SKM-1 (cell line): ENCODE results near the gene ACSF3.
"Not testable (repeated sequence)": the region's sequence is repeated elsewhere in the genome, so short reads cannot be mapped to it uniquely, and the experiment has no call there.

Source experiments
- DNase-seq: peaks from one replicate; lab custom pipeline; 2025; ENCODE audit not compliant: unreplicated experiment; lab: John Stamatoyannopoulos, UW

Gene ACSF3

GRCh38 chr16:89187032-89187769 is 93.5 kb downstream of the ACSF3 start:
- no peak for DNase-seq

DNA sequence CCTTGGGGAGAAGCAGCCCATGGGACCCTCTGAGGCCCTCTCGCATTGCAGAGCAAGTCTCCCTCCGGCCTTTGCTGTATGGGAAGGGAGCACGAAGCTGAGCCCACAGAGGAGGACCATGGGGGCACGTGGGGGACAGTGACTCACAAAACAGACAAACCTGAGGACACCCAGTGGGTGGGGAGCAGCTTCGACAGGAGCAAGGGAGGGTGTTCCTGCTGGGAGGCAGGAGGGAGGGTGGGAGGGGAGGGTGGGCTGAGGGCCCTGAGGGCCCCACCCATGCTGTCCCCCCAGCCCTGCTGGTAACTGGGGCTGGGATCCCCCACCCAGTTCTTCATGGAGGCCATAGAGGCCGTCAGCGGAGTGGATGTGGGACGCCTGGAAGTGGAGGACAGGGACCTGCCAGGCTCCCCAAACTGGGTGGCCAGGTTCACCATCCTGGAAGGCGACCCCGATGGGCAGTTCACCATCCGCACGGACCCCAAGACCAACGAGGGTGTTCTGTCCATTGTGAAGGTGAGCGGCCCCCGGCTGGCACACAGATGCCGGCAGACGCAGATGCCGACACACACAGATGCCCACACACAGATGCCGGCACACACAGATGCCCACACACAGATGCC is 94.2 kb downstream of the ACSF3 start:
- no peak for DNase-seq

GRCh38 chr16:89188471-89189357 is 95.1 kb downstream of the ACSF3 start:
- DNase-seq: not testable (repeated sequence)

GRCh38 chr16:89189358-89190025 is 95.8 kb downstream of the ACSF3 start:
- DNase-seq: no peak

DNA sequence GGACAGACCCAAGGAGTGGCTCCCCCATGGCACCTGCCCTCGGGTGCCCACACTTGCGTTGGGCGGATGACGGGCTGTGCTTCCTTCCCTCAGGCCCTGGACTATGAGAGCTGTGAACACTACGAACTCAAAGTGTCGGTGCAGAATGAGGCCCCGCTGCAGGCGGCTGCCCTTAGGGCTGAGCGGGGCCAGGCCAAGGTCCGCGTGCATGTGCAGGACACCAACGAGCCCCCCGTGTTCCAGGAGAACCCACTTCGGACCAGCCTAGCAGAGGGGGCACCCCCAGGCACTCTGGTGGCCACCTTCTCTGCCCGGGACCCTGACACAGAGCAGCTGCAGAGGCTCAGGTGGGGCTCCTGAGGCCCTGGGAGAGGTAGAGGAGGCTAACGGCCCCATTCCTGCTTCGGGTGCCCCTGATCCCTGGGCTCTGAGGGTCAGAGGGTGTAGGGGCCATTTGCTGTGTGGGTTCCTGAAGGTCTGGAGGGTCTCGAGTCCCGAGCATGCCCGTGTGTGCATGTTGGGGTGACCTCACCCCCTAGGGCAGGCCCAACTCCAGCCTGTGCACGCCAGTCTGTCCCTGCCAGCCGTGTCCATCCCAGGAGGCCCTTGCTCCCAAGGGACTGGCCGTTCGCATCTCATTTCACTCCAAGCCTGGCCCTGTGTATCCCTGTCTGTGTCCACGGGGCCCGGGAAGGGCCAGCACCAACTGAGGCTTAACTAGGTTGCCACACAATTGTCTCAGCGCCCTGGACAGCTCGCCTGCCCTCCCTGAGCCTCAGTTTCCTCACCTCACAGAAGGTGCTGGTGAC is 96.7 kb downstream of the ACSF3 start:
- no peak for DNase-seq

GRCh38 chr16:89191033-89191900 is 97.6 kb downstream of the ACSF3 start:
- DNase-seq: no peak

DNA sequence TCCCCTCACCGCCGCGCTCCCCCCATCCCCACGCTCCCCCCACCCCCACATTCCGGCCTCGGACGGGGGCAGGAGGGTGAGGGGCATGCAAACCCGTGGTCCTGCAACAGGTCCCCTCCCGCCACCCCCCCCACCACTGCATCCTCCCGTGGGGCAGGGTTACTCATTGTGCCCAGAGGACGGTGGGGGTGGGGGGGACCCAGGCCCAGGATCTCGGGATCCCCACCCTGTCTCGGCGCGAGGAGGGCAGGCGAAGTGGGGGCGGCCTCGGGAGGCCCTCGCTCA is 98.2 kb downstream of the ACSF3 start:
- DNase-seq: no peak

GRCh38 chr16:89192186-89192955 is 98.7 kb downstream of the ACSF3 start:
- DNase-seq: peak; percentile 36

DNA sequence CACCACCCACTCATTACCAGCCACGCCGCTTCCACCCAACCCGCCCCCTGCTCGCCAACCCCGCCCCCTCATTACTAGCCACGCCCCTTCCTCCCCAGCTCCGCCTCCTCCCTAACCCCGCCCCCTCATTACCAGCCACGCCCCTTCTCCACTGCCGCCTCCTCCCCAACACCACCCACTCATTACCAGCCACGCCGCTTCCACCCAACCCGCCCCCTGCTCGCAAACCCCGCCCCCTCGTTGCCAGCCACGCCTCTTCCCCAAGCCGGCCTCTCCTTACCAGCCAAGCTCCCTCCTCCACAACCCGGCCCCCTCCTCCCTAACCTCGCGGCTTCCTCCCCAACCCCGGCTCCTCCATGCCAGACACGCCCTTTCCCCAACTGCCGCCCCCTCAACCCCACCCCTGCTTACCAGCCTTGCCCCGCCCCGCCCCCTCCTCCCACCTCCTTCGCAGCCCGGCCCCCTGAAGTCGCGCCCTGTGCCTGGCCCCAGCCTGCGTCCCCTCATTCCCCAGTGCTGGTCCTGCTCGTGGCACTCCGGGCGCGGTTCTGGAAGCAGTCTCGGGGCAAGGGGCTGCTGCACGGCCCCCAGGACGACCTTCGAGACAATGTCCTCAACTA is 99.4 kb downstream of the ACSF3 start:
- peak; percentile 64 for DNase-seq

- DNase-seq: no peak
Observed at GRCh38 chr16:89193576-89194293, 100.1 kb downstream of the ACSF3 start.

DNA sequence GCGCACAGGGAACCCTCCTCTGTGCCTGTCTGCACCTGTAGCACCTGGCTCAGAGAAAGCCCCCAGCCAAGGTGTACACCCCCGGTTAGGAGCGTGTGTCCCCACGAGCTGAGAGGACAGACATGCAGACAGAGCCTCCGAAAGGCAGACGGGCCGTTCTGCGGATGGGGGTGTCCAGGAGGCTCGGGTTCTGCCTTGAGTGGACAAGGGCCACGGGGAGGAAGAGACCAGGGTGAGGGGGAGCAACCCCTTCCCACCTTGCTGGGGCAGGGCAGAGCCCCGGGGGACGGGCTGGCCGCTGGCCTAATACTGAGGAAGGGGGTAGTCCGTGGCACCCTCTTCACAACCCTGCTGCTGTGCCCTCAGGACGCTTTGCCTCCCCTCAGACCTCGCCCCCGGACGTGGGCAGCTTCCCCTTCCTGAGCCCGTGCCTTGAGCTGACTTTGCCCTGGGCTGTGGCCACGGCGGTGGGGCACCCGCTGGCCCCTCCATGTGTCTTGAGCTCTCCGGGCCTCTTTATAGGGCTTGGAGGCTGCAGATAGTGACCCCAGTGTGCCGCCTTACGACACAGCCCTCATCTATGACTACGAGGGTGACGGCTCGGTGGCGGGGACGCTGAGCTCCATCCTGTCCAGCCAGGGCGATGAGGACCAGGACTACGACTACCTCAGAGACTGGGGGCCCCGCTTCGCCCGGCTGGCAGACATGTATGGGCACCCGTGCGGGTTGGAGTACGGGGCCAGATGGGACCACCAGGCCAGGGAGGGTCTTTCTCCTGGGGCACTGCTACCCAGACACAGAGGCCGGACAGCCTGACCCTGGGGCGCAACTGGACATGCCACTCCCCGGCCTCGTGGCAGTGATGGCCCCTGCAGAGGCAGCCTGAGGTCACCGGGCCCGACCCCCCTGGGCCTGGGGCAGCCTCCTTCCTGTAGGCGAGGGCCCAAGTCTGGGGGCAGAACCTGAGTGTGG is 101.0 kb downstream of the ACSF3 start:
- DNase-seq: no peak

DNA sequence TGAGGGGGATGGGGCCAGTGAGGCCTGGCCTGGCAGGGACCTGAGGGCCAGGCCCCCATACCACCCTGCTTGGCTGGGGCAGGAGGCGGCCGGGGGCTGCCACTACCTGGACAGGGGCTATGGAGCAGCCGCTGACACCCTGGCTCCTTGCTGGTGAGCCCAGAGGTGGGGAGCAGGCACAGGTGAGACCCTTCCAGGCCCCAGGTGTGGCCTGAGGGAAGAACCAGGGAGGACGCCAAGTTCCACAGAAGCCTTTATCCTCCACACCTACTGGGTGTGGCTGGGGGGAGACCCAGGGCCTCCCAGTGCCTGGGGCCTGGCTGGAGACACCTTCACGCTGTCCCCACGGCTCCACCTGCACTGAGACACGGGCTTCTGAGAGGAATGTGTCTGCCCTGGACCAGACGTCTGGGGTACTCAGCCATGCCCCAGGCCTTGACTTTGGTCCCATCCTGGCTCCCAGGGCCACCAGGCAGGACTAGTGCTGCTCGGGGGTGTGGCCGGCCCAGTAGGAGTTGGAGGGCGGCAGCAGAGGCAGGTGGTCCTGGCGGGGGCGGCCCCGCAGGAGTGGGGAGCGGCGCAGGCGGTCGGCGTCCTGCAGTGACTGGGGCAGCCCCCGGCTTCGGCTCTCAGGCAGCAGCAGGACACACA is 102.0 kb downstream of the ACSF3 start:
- DNase-seq: no peak

DNA sequence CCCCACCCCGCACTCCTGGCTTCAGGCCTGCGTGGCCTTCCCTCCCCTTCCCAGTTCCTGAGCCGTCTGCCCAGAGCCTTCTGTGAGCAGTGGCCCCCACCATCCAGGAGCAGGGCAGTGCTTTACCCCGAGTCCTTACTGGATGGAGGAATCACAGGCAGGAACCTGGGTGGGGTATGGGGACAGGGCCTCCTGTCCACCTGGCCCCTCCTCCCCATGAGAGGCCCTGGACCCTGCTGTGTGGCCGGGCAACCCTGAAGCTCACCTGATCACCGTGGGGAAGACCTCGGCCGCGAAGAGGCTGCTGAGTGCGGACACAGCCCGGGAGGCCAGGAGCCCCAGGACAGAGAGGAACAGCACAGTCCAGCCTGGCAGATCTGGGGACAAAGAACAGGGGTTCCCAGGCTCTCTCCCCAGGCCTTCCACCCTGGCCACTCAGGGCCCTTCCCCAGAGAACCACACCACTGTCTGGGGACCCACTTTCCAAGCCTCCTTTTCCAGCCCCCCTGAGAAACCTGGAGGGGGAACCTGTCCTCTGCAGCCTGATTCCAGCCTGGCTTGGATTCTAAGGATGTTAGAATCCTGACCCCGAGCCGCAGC is 103.5 kb downstream of the ACSF3 start:
- DNase-seq: no peak

DNA sequence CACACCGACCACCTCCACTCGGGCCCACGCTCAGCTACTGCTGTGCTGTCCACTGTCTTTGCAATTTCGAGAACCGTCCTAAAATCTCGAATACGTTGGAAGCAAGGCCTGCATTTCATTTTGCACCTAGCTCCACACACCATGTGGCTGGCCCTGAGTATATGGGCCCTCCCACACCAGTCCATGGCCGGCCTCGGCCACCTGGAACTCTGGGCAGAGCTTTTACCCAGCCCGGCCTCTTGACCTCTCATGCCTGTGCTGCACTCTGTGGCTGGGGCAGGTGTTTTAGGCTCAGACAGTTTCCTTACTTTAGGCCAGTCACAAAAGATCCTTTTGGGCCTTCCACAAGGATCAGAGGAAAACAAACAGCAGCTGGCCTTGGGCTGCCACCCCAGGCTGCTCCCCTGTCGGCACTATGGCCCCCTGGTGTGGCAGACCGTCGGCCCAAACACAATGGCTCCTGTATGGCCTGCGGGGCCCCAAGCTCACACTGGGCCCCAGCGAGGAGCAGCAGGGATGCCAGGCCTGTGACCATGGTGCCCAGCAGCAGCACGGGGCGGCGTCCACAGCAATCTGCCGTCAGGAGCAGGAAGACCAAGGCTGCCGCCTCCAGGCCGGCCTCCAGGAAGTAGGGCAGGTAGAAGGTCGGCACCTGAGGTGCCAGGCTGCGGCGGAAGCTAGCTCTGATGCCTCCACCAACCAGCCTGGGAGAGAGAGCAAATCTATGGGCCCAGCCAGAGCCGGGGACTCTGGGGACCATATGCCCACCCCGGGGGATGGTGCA is 104.2 kb downstream of the ACSF3 start:
- DNase-seq: no peak
